Calu3 (cell line): ENCODE results near the gene RASSF8. TPM values are rescaled to one million over a fixed set of nuclear protein-coding genes. Genes with fewer than 3 reads are reported as not detected.
A peak's percentile ranks its signal among the peaks of the same experiment; 100 is the strongest.

Experiments
- BruUV-seq: library from RNA; stranded (reverse); fragments of 400-500 nt; replicated peaks from 2 replicates; lab custom pipeline; 2021; lab: Mats Ljungman, UMichigan
- CTCF ChIA-PET: fragments of 300-600 bp; sonication (Branson Sonifier 250); formaldehyde crosslinking; loops from one replicate; lab custom pipeline; 2022; ENCODE audit warnings: antibody characterized with exemption; lab: Charles Lee
- DNase-seq: peaks from one replicate; pipeline ENCODE4 v3.0.0; 2022
- H3K27ac Mint-ChIP-seq: one replicate; pipeline ENCODE4 v1.8.0; 2022; ENCODE audit warnings: mixed read lengths; ENCODE audit not compliant: unreplicated experiment
- H3K27me3 Mint-ChIP-seq: one replicate; pipeline ENCODE4 v1.8.0; 2022; ENCODE audit warnings: mixed read lengths; ENCODE audit not compliant: unreplicated experiment
- H3K36me3 Mint-ChIP-seq: one replicate; pipeline ENCODE4 v1.8.0; 2022; ENCODE audit warnings: mild to moderate bottlenecking, moderate library complexity, mixed read lengths; ENCODE audit not compliant: insufficient read depth, unreplicated experiment
- H3K4me1 Mint-ChIP-seq: one replicate; pipeline ENCODE4 v1.8.0; 2022; ENCODE audit warnings: mild to moderate bottlenecking, low read depth, mixed read lengths; ENCODE audit not compliant: unreplicated experiment
- H3K4me3 Mint-ChIP-seq: one replicate; pipeline ENCODE4 v1.8.0; 2022; ENCODE audit warnings: mild to moderate bottlenecking, low read depth, moderate library complexity, mixed read lengths; ENCODE audit not compliant: unreplicated experiment
- H3K9me3 Mint-ChIP-seq: one replicate; pipeline ENCODE4 v1.8.0; 2022; ENCODE audit warnings: low read depth, mixed read lengths; ENCODE audit not compliant: unreplicated experiment
- intact Hi-C: fragments of 100-400 bp; cut with micrococcal nuclease; formaldehyde crosslinking; loops from one replicate; pipeline ENCODE4 v1.10.0; 2022; ENCODE audit not compliant: unreplicated experiment
- total RNA-seq: library from RNA; stranded (reverse); gene quantifications from 2 replicates; pipeline ENCODE4 v1.2.3, GENCODE V29; 2022
- TF ChIP-seq, protein P1 (sequence below): fragments of 200-600 bp; IDR thresholded peaks from one replicate; pipeline ENCODE4 v1.8.0; 2022; ENCODE audit warnings: antibody characterized with exemption; ENCODE audit not compliant: unreplicated experiment

The RASSF8 gene
- total RNA-seq, 1 experiment from 2014 or later = 26.6 TPM

DNA sequence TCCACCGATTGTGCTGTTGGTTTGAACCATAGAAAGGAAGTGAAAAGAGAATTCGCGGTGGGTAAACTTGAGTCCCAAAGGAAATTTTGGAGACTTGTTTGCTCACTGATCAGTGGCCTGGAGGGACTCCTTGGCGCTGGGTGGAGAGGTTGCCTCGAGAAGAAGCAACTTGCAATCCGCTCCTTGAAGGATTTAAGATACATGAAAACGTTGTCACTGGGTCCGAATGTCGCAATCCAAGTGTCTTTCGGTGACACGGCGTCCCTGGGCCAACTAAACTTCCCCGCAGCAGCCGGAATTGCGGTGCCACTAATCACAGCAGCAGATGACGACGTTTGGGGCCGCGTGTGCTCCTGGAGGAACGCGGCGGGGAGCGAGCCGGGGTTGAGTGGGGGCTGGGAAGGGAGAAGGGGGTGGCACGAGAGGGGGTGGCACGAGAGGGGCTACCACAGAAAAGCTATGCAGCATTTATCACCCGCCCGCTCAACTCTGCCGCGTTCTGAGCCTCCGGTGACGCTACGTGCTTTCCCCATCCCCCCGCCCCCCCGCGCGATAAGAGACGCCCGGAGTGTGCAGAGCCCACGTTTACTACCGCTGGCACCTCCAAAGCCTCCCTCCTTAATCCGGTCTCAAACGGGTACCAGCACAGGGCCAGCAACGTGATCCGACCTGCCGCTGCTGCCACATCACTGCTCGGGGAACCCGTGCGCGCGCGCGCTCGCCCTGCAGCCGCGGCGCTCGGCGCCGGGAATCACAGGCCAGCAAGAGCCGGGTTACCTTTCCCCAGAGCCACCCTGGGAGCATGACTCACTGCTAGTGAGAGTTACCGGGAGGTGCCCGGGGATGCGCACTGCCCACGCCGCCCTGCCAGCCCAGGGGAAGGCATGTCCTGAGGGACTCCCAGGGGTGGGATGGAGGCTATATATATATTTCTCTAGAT is 167.2 kb downstream of the RASSF8 start:
- CTCF ChIA-PET = interaction anchor here (0.7 to 4.3 kb wide), 4 partner anchors 28 to 173 kb away, joined by 3 to 26 read pairs (median 6); no protein-coding TSS in a partner anchor
- H3K27me3 Mint-ChIP-seq = peaks cover 18% of the 10 kb centered on the region

DNA sequence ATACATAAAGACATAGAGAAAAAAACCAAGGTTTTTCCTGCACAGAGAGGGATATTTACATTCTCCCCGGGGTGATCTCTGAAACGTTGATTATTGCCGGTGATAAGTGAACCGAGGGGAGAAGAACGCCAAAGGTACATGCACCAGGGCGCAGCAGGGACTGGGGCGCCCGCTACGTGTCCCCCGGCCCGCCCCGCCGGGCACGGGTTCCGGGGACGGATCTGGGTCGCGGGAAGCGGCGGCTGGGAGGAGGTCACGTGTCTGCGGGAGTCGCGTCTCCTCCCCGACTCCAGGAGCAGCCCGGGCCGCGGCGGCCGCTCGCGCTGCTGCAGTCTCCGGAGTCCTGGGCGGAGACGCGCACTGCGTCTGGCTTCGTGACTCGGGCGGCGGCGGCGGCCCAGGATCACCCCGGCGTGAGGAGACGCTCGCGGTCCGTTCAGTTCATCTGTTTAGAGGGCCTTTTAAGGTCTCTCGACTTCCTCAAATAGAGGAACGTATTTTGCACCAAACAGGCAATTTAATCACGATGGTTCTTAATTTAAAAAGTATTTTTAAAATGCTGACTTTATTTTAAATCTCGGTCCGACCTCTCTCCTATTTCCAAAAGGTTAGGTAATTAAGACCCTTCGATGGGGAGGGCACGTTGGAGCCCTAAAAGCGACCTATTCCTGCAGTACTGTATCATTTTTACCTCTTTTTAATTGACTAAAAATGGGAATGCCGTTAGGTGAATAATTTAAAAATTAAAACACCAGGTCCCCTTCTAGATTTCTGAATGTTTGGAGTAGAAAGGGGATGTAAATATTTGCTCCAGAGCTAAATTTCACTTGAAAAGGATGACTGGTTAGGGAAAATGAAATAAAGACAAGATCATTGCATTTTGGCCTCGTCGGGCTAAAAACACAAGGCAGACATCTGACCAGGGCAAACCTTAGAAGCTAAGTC is 168.1 kb downstream of the RASSF8 start:
- peak overlapping the region; percentile 92 for H3K27ac Mint-ChIP-seq
- TF ChIP-seq, protein P1, sequence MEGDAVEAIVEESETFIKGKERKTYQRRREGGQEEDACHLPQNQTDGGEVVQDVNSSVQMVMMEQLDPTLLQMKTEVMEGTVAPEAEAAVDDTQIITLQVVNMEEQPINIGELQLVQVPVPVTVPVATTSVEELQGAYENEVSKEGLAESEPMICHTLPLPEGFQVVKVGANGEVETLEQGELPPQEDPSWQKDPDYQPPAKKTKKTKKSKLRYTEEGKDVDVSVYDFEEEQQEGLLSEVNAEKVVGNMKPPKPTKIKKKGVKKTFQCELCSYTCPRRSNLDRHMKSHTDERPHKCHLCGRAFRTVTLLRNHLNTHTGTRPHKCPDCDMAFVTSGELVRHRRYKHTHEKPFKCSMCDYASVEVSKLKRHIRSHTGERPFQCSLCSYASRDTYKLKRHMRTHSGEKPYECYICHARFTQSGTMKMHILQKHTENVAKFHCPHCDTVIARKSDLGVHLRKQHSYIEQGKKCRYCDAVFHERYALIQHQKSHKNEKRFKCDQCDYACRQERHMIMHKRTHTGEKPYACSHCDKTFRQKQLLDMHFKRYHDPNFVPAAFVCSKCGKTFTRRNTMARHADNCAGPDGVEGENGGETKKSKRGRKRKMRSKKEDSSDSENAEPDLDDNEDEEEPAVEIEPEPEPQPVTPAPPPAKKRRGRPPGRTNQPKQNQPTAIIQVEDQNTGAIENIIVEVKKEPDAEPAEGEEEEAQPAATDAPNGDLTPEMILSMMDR = no peak
- BruUV-seq = no TSS peak
- peaks cover 56% of the 10 kb centered on the region for H3K36me3 Mint-ChIP-seq
- H3K27me3 Mint-ChIP-seq = peaks cover 18% of the 10 kb centered on the region
- intact Hi-C loops = loop anchor here (2.0 kb wide), 1 partner anchor 26 kb away; no protein-coding TSS in a partner anchor
- DNase-seq = peak; percentile 86
- H3K4me3 Mint-ChIP-seq = peak overlapping the region; percentile 79
- no peaks in the 10 kb centered on the region for H3K9me3 Mint-ChIP-seq
- H3K4me1 Mint-ChIP-seq = peaks cover 21% of the 10 kb centered on the region
- CTCF ChIA-PET = interaction anchor here (4.3 kb wide), 1 partner anchor 148 kb away, joined by 26 read pairs; no protein-coding TSS in a partner anchor

More for the DNA sequence above, 167.2 kb downstream of the RASSF8 start:
- TF ChIP-seq, protein P1 = no peak
- Mint-ChIP-seq H3K9me3 (no peaks in the 10 kb centered on the region), H3K4me3 (peak overlapping the region; percentile 79), H3K27ac (peak overlapping the region; percentile 92), H3K4me1 (peaks cover 30% of the 10 kb centered on the region), H3K36me3 (peaks cover 60% of the 10 kb centered on the region)
- DNase-seq = peak; percentile 85
- intact Hi-C loops = loop anchor here (2.0 kb wide), 1 partner anchor 27 kb away; no protein-coding TSS in a partner anchor
- BruUV-seq = TSS peak; percentile 79

DNA sequence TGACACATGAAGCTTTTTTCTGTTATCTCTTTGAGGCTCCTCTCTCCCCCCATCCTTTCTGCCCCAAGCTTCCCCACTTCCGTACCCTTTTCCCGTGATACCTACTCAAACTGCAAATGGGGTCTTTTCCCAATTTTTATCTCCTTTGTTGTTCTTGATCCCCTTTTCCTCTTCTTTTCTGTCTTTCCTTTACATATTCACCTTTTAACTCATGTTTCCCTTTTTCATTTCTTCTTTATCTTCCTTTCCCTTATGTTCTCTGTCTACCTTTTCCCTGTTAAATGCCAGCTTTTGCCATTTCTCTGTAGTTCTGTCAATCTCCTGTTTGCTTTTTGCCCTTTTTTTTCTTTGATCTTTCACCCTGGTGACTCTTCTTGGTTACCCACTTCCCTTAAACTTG is 168.9 kb downstream of the RASSF8 start:
- no peak for DNase-seq
- peaks cover 18% of the 10 kb centered on the region for H3K27me3 Mint-ChIP-seq
- intact Hi-C loops = loop anchor here (2.0 kb wide), 1 partner anchor 25 kb away; no protein-coding TSS in a partner anchor
- CTCF ChIA-PET = no interaction called here
- TF ChIP-seq, protein P1 = no peak
- BruUV-seq = no TSS peak
- peaks cover 48% of the 10 kb centered on the region for H3K36me3 Mint-ChIP-seq
- peaks cover 18% of the 10 kb centered on the region for H3K4me1 Mint-ChIP-seq
- H3K9me3 Mint-ChIP-seq = no peaks in the 10 kb centered on the region
- H3K4me3 Mint-ChIP-seq = peak overlapping the region; percentile 79
- H3K27ac Mint-ChIP-seq = peak overlapping the region; percentile 22

DNA sequence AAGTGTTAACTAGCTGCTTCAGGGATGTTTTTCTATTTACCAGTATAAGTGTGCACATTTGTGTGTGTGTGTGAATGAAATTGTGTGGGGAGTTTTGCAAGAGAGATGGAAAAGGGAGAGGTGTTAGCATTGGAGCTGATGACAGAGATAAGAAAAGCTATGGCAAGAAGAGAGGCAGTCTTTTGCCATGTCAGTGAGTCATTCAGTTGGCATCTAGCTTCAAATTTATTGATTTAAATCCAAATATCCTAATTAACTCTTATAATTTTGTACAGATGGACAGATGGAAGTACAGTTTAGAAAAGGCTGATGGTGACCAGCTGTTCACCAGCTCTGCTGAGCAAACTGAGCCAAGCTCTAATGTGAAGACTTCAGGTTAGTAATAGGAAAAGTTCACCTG is 169.7 kb downstream of the RASSF8 start:
- BruUV-seq = no TSS peak
- H3K27me3 Mint-ChIP-seq = peaks cover 18% of the 10 kb centered on the region
- no peak for DNase-seq

More for the DNA sequence above, 169.7 kb downstream of the RASSF8 start:
- H3K4me1 Mint-ChIP-seq = peaks cover 18% of the 10 kb centered on the region
- H3K9me3 Mint-ChIP-seq = no peaks in the 10 kb centered on the region
- peaks cover 41% of the 10 kb centered on the region for H3K36me3 Mint-ChIP-seq
- TF ChIP-seq, protein P1 = no peak
- CTCF ChIA-PET = no interaction called here
- H3K27ac Mint-ChIP-seq = no peak overlapping the region
- intact Hi-C loops = no loop called here
- no peak overlapping the region for H3K4me3 Mint-ChIP-seq
